A549 treated with Hydrocortisone at 1 μM for 4 hours (cell line): Measurements from ENCODE around the gene GPR65. TPM values are rescaled to one million over a fixed set of nuclear protein-coding genes. Genes with fewer than 3 reads are reported as not detected.

Source experiments
- total RNA-seq: library from RNA; stranded (reverse); fragments of 200-300 nt; extraction: Qiagen RNA extraction; gene quantifications from 5 replicates; pipeline ENCODE4 v1.2.3, GENCODE V29; 2022

GPR65 gene
- not detected in 5 replicates for total RNA-seq

DNA sequence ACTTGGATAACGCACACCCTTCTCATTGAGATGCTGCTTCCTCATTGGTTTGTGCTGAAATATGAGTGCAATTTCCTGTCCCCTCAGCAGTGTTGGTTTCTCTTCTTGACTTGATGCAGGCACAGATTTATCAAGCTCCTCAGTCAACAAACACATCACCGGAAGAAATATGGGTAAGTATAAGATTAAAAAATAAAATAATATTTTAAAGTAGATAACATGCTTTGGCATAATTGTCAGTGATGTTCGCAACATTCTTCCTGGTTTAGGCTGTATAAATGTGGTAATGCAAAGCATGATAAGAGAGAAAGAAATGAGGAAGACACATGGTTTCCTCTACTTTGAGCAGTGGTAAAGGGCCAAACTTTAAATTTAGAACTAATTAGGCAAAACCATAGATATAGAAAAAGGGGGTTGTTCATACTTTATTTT, at the start of gene GPR65:
Gene GPR65, plus strand, starts transcription at position 86 of the 432 bp plus-strand sequence. CDS start 5,713 bp downstream, outside the sequence.

DNA sequence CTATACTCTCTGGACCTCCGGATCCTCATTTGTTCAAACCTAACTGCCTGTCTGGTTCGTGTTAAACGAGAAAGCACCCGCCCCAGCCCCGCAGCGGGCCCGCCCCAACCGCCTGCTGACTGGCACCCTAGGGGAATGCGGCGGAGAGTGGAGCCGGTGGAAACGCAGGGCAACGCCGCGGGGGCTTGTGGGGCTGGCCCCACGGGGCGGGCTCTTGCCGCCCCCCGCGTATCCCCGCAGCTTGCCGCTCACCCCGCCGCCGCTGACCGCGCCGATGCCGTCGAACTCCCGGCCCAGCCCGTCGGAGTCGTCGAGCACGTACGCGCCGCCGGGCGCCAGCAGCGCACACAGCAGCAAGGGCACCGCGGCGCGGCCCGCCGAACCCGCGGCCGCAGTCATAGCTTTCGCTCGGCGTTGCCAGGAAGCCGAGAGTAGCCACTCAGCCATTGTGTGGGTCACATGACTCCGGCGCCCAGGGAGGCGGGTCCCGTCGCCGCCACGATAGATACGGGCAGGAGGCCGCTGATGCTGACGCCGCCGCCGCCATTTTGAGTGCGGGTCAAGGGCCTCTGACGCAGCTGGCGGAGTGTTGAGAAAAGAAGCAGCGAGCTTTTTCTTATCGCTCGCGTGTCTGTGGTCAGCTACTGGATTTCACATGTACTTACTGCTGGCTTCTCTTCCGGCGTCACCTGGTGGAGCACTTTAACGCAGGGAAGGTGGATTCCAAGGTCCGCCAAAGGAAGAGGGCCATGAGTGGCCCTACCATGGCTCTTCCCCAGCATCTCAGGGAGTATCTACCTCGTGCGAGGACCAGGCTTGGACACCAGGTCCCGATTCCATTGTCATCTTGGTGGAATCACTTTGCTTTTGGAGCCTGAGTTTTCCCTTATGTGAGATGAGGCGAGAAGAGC, 12.0 kb upstream of the GPR65 start, which contains the start of gene GALC:
Gene GALC, minus strand, starts transcription at position 465 of the 911 bp plus-strand sequence. Its CDS starts 18 bp downstream, at position 447.

Other genes with a start within 250 kb of the GPR65 start
- 8.9 to 13.2 TPM (median 12.5 TPM) in 5 replicates for gene GALC, start 12.0 kb upstream of the GPR65 start, total RNA-seq